Cardiac muscle cell (in vitro differentiated cells and primary cell): ENCODE results near the gene MBLAC1. TPM values are rescaled to one million over a fixed set of nuclear protein-coding genes. Genes with fewer than 3 reads are reported as not detected.

Experiments
- DNase-seq, 2 donors: peaks; one replicate each; pipeline versions ENCODE4 v3.0.0 to v3.0.0-alpha.2; 2010 to 2017; ENCODE audit warnings: low read depth in 1 of 2, low spot score in 1 of 2
- H3K27ac ChIP-seq: fragments of 200-600 bp; sonication (generic); 2 replicates; pipeline ENCODE4 v1.5.1; 2016
- H3K27me3 ChIP-seq: fragments of 200-600 bp; sonication (generic); 2 replicates; pipeline ENCODE4 v1.6.0; 2016; ENCODE audit warnings: control low read depth
- H3K36me3 ChIP-seq: fragments of 200-600 bp; sonication (generic); 2 replicates; pipeline ENCODE4 v1.5.1; 2016; ENCODE audit warnings: control low read depth
- H3K4me1 ChIP-seq: fragments of 200-600 bp; sonication (generic); 2 replicates; pipeline ENCODE4 v1.8.1; 2017; ENCODE audit warnings: low read depth, mild to moderate bottlenecking, mixed run types
- H3K4me3 ChIP-seq: fragments of 200-600 bp; sonication (generic); 2 replicates; pipeline ENCODE4 v1.5.1; 2016; ENCODE audit warnings: mild to moderate bottlenecking
- H3K9me3 ChIP-seq: fragments of 200-600 bp; sonication (generic); 2 replicates; pipeline ENCODE4 v1.5.1; 2017; ENCODE audit warnings: low read depth, mild to moderate bottlenecking, control low read depth
- CTCF ChIP-seq: IDR thresholded peaks from 2 replicates; pipeline ENCODE4 v1.5.1; 2012; ENCODE audit warnings: low read depth, mild to moderate bottlenecking, low read length
- polyA plus RNA-seq: library from polyadenylated mRNA; unstranded; fragments of >200 nt; fragmentation: Nextera tagmentation; extraction: Ambion mirVana; gene quantifications from 2 replicates; pipeline ENCODE4 v1.2.1, GENCODE V29; 2016
- total RNA-seq: library from RNA; depleted of rRNA; stranded (reverse); fragments of >200 nt; gene quantifications from 2 replicates; pipeline ENCODE4 v1.2.3, GENCODE V29; 2016

The MBLAC1 gene
- total RNA-seq (3.7 and 4.2 TPM in 2 replicates), polyA plus RNA-seq (4.3 and 5.1 TPM in 2 replicates)

GRCh38 chr7:100126931-100127865 is at the start of gene MBLAC1:
TSS of gene MBLAC1 (plus strand) at chr7:100126967. CDS start at chr7:100127396, 429 bp downstream.
- Histone ChIP-seq H3K9me3 (no peaks in the 10 kb centered on the region), H3K27ac (peak within 1 kb of the TSS; percentile 93), H3K4me3 (peak within 1 kb of the TSS; percentile 46), H3K36me3 (no peaks in the 10 kb centered on the region), H3K4me1 (no peaks in the 10 kb centered on the region), H3K27me3 (no peaks in the 10 kb centered on the region)
- no peak for TF ChIP-seq CTCF
- DNase-seq: peak; percentile 92 to 96

- H3K9me3 ChIP-seq: no peaks in the 10 kb centered on the region
Observed at GRCh38 chr7:100077205-100077604, 49.6 kb upstream of the MBLAC1 start.

GRCh38 chr7:100079024-100079560 is 47.7 kb upstream of the MBLAC1 start:
- Histone ChIP-seq H3K27ac (no peak overlapping the region), H3K27me3 (no peaks in the 10 kb centered on the region), H3K4me1 (peaks cover 10% of the 10 kb centered on the region), H3K9me3 (no peaks in the 10 kb centered on the region), H3K36me3 (peaks cover 35% of the 10 kb centered on the region), H3K4me3 (no peak overlapping the region)
- DNase-seq: no peak
- no peak for TF ChIP-seq CTCF

More at GRCh38 chr7:100077205-100077604, 49.6 kb upstream of the MBLAC1 start:
- Histone ChIP-seq H3K4me3 (no peak overlapping the region), H3K4me1 (peaks cover 9% of the 10 kb centered on the region), H3K27ac (no peak overlapping the region), H3K27me3 (no peaks in the 10 kb centered on the region), H3K36me3 (peaks cover 53% of the 10 kb centered on the region)
- DNase-seq: no peak
- TF ChIP-seq CTCF: no peak

GRCh38 chr7:100080907-100081534 is 45.7 kb upstream of the MBLAC1 start:
- H3K27ac ChIP-seq: peak overlapping the region; percentile 97
- no peaks in the 10 kb centered on the region for H3K27me3 ChIP-seq
- H3K36me3 ChIP-seq: peaks cover 17% of the 10 kb centered on the region
- H3K9me3 ChIP-seq: no peaks in the 10 kb centered on the region
- peak in 1 of 2 donors; percentile 34 for DNase-seq
- H3K4me1 ChIP-seq: peaks cover 10% of the 10 kb centered on the region
- H3K4me3 ChIP-seq: peak overlapping the region; percentile 93
- no peak for TF ChIP-seq CTCF

- H3K27me3 ChIP-seq: no peaks in the 10 kb centered on the region
- DNase-seq: peak; percentile 99
- H3K4me3 ChIP-seq: peak within 1 kb of the TSS; percentile 93
- peak; percentile 81 for TF ChIP-seq CTCF
- H3K9me3 ChIP-seq: no peaks in the 10 kb centered on the region
- peaks cover 13% of the 10 kb centered on the region for H3K36me3 ChIP-seq
- peaks cover 10% of the 10 kb centered on the region for H3K4me1 ChIP-seq
- peak within 1 kb of the TSS; percentile 97 for H3K27ac ChIP-seq
Observed at GRCh38 chr7:100081535-100082102, 45.1 kb upstream of the MBLAC1 start, which contains the start of gene ZNF3. TSS of gene ZNF3 (minus strand) at chr7:100081723. CDS start at chr7:100077357, 4,366 bp downstream.
